Keratinocyte (primary cell): ENCODE data around the gene NIPA2. TPM values are rescaled to one million over a fixed set of nuclear protein-coding genes. Genes with fewer than 3 reads are reported as not detected.

Source experiments
- DNase-seq: peaks from one replicate; pipeline ENCODE4 v3.0.0-alpha.2; 2011; ENCODE audit warnings: low read depth, missing footprints, low spot score
- FAIRE-seq: peaks from 2 replicates; lab custom pipeline; 2011; peaks lifted over from hg19 to GRCh38; lab: Jason Lieb, UNC
- H2AFZ ChIP-seq: 2 replicates; pipeline ENCODE4 v1.6.0; 2012; ENCODE audit warnings: low read length, control low read depth, inconsistent platforms; ENCODE audit not compliant: control insufficient read depth
- H3K27ac ChIP-seq: 2 replicates; pipeline ENCODE4 v1.5.1; 2011; ENCODE audit warnings: low read length; ENCODE audit not compliant: control insufficient read depth, insufficient read depth
- H3K27me3 ChIP-seq: 3 replicates; pipeline ENCODE4 v1.6.0; 2011; ENCODE audit warnings: low read length; ENCODE audit not compliant: control insufficient read depth, insufficient read depth; ENCODE audit errors: extremely low read depth
- H3K36me3 ChIP-seq, 2 experiments: 2 replicates in 1 of 2; 3 replicates in 1 of 2; pipeline ENCODE4 v1.5.1; 2011; ENCODE audit warnings: low read length in 2 of 2, mild to moderate bottlenecking in 1 of 2; ENCODE audit not compliant: control insufficient read depth in 2 of 2, insufficient read depth in 2 of 2; ENCODE audit errors: extremely low read depth in 1 of 2
- H3K4me1 ChIP-seq: 3 replicates; pipeline ENCODE4 v1.5.1; 2011; ENCODE audit warnings: low read length; ENCODE audit not compliant: control insufficient read depth, insufficient read depth; ENCODE audit errors: extremely low read depth
- H3K4me2 ChIP-seq: 3 replicates; pipeline ENCODE4 v1.6.0; 2011; ENCODE audit warnings: low read depth, low read length; ENCODE audit not compliant: control insufficient read depth, insufficient read depth; ENCODE audit errors: extremely low read depth
- H3K4me3 ChIP-seq, 3 experiments: fragments of 200-600 bp in 1 of 3; sonication (generic) in 1 of 3; 2 replicates in 2 of 3; 3 replicates in 1 of 3; pipeline ENCODE4 v1.5.1; 2011 to 2016; ENCODE audit warnings: low read length in 3 of 3, mild to moderate bottlenecking in 3 of 3, control low read depth in 2 of 3, inconsistent platforms in 1 of 3, low read depth in 1 of 3, mixed read lengths in 1 of 3, mixed run types in 1 of 3, moderate library complexity in 1 of 3; ENCODE audit not compliant: control insufficient read depth in 2 of 3, insufficient read depth in 2 of 3; ENCODE audit errors: extremely low read depth in 1 of 3
- H3K79me2 ChIP-seq: 2 replicates; pipeline ENCODE4 v1.6.0; 2012; ENCODE audit warnings: low read length; ENCODE audit not compliant: control insufficient read depth, insufficient read depth
- H3K9ac ChIP-seq: 3 replicates; pipeline ENCODE4 v1.6.0; 2011; ENCODE audit warnings: low read length; ENCODE audit not compliant: control insufficient read depth, insufficient read depth; ENCODE audit errors: extremely low read depth
- H3K9me1 ChIP-seq: 3 replicates; pipeline ENCODE4 v1.6.0; 2011; ENCODE audit warnings: low read length; ENCODE audit not compliant: control insufficient read depth, insufficient read depth; ENCODE audit errors: extremely low read depth
- H3K9me3 ChIP-seq: 2 replicates; pipeline ENCODE4 v1.5.1; 2012; ENCODE audit warnings: low read depth, low read length; ENCODE audit not compliant: control insufficient read depth
- H4K20me1 ChIP-seq: 3 replicates; pipeline ENCODE4 v1.6.0; 2011; ENCODE audit warnings: low read length; ENCODE audit not compliant: control insufficient read depth, insufficient read depth; ENCODE audit errors: extremely low read depth
- EZH2 ChIP-seq: IDR thresholded peaks from one replicate; pipeline ENCODE4 v1.6.1; 2012; ENCODE audit warnings: inconsistent platforms, mild to moderate bottlenecking, low read length, moderate library complexity
- dilution Hi-C: fragments of 300-500 bp; cut with MboI; formaldehyde crosslinking; loops from one replicate; pipeline ENCODE4 v1.7.0; 2020; ENCODE audit warnings: low sequenced_read_pairs; ENCODE audit not compliant: extremely low pct_ligation_motif_present
- polyA plus RNA-seq, 5 experiments: library from polyadenylated mRNA; depleted of rRNA in 3 of 5; stranded (reverse) in 3 of 5; stranded (forward) in 1 of 5; unstranded in 1 of 5; fragments of >200 nt; gene quantifications; 1 replicate in 1 of 5; 2 replicates in 3 of 5; 3 replicates in 1 of 5; pipeline versions ENCODE4 v1.2.1 to v1.2.3, GENCODE V29; 2011 to 2012; ENCODE audit warnings: missing spikeins in 2 of 5, low read depth in 1 of 5, low replicate concordance in 1 of 5
- TF ChIP-seq, protein P1 (sequence below), 3 experiments: IDR thresholded peaks in 1 of 3; conservative IDR thresholded peaks in 1 of 3; optimal IDR thresholded peaks in 1 of 3; 2 replicates in 2 of 3; 3 replicates in 1 of 3; pipeline versions ENCODE3 to v1.5.1; 2011; ENCODE audit warnings: low read length in 3 of 3, mild to moderate bottlenecking in 3 of 3, moderate library complexity in 2 of 3, control low read depth in 1 of 3, inconsistent platforms in 1 of 3; ENCODE audit not compliant: insufficient read depth in 2 of 3; ENCODE audit errors: extremely low read depth in 1 of 3

NIPA2 gene
- polyA plus RNA-seq, 1 donor (not counting 4 experiments of a cell fraction or from before 2014, with no cell fraction given): 81.2 TPM

DNA sequence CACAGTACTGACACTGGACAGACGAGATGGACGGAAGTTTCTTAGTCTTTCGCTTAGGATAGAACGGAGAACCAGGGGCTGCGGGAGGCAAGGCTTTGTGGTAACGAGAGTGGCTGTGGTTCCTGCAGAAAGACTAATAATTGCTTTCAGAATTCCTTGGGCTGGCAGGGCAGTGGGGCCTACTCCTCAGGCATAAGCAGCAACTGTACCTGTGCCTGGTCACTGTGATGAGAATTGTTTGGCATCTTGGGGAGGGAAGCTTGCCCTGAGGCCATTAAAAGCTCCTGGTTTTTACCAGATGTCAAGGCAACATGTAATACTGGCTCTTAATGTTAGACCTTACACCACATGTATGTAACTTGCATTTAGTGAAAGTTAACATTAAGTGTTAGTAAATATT lies 7.6 kb downstream of the NIPA2 start:
- Histone ChIP-seq H3K79me2 (peaks cover 86% of the 10 kb centered on the region), H2AFZ (no peak overlapping the region), H3K36me3 (peaks cover 16% of the 10 kb centered on the region in 2 experiments), H3K9ac (no peak overlapping the region), H4K20me1 (peaks cover 8% of the 10 kb centered on the region), H3K4me2 (no peak overlapping the region), H3K27ac (no peak overlapping the region), H3K9me1 (no peaks in the 10 kb centered on the region), H3K4me3 (no peak overlapping the region), H3K9me3 (no peaks in the 10 kb centered on the region), H3K4me1 (no peaks in the 10 kb centered on the region), H3K27me3 (no peaks in the 10 kb centered on the region)
- dilution Hi-C loops: no loop called here
- DNase-seq (no peak), FAIRE-seq (no peak)
- no peak for TF ChIP-seq EZH2
- TF ChIP-seq, protein P1, sequence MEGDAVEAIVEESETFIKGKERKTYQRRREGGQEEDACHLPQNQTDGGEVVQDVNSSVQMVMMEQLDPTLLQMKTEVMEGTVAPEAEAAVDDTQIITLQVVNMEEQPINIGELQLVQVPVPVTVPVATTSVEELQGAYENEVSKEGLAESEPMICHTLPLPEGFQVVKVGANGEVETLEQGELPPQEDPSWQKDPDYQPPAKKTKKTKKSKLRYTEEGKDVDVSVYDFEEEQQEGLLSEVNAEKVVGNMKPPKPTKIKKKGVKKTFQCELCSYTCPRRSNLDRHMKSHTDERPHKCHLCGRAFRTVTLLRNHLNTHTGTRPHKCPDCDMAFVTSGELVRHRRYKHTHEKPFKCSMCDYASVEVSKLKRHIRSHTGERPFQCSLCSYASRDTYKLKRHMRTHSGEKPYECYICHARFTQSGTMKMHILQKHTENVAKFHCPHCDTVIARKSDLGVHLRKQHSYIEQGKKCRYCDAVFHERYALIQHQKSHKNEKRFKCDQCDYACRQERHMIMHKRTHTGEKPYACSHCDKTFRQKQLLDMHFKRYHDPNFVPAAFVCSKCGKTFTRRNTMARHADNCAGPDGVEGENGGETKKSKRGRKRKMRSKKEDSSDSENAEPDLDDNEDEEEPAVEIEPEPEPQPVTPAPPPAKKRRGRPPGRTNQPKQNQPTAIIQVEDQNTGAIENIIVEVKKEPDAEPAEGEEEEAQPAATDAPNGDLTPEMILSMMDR (optimal IDR thresholded peaks at IDR 0.05 in 1 of 3, IDR thresholded peaks at IDR 0.05 in 1 of 3, conservative IDR thresholded peaks at IDR 0.05 in 1 of 3; ENCODE audit: extremely low read depth in 1 of 3, insufficient read depth in 2 of 3, low read length in 3 of 3): no peak

DNA sequence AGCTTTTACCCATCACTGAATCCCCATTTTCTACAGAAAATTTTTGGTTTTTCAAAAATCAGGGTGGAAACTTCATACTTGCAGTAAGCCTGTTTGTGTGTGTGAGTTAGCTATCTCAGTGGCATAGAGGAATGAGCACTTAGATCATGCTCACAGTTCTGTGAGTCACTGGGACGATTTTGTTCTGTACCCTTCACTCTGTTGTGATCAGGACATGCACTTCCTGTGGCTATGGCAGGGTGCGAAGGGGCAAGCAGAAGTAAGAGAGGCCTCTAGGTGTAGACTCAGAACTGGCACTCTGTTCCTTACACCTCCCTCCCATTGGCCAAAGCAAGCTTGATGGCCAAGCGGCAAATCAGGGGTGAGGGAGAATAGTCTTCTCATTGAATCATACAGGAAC lies 11.6 kb downstream of the NIPA2 start:
- Histone ChIP-seq H3K9ac (no peak overlapping the region), H2AFZ (no peak overlapping the region), H3K4me3 (no peak overlapping the region), H4K20me1 (peaks cover 5% of the 10 kb centered on the region), H3K27ac (no peak overlapping the region), H3K9me3 (no peaks in the 10 kb centered on the region), H3K27me3 (no peaks in the 10 kb centered on the region), H3K4me2 (no peak overlapping the region), H3K9me1 (no peaks in the 10 kb centered on the region), H3K4me1 (no peaks in the 10 kb centered on the region), H3K36me3 (peaks cover 22 to 27% of the 10 kb centered on the region in 2 experiments), H3K79me2 (peaks cover 64% of the 10 kb centered on the region)
- dilution Hi-C loops: no loop called here
- no peak for DNase-seq
- TF ChIP-seq EZH2: no peak
- TF ChIP-seq, protein P1 (optimal IDR thresholded peaks at IDR 0.05 in 1 of 3, IDR thresholded peaks at IDR 0.05 in 1 of 3, conservative IDR thresholded peaks at IDR 0.05 in 1 of 3; ENCODE audit: extremely low read depth in 1 of 3, insufficient read depth in 2 of 3, low read length in 3 of 3): no peak
- peak; percentile 13 for FAIRE-seq
